ENCODE measurements around the gene PBX3. TPM values are rescaled to one million over a fixed set of nuclear protein-coding genes. Genes with fewer than 3 reads are reported as not detected.

The PBX3 gene
- total and polyA plus RNA-seq, 2 experiments from 2014 or later = 133 to 134 TPM

DNA sequence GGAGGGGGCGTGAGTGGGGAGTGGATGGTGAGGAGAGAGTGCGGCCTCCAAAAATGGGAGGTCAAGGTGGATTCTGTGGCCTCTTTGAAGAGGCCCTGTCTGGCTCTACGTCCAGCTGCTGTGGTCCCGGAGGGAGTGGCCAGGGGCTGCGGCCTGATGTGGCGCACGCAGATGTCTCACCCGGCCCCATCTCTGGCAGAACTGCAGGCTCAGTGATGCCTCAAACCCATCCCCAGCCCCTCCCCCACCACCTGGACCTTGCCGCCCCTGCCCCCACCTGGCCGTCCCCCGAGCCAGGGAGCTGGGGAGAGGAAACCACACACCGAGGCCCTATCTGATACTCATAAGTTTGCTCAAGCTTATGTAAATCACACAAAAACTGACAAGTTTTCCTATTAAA lies 267.6 kb downstream of the PBX3 start:
- Histone ChIP-seq H3K9me3 (ENCODE audit: low read depth) (no peaks in the 10 kb centered on the region), H3K27me3 (no peaks in the 10 kb centered on the region), H3K27ac (no peak overlapping the region), H3K4me1 (ENCODE audit: low read depth) (no peaks in the 10 kb centered on the region), H3K36me3 (no peaks in the 10 kb centered on the region), H3K4me3 (no peak overlapping the region)
- TF ChIP-seq, protein P1, sequence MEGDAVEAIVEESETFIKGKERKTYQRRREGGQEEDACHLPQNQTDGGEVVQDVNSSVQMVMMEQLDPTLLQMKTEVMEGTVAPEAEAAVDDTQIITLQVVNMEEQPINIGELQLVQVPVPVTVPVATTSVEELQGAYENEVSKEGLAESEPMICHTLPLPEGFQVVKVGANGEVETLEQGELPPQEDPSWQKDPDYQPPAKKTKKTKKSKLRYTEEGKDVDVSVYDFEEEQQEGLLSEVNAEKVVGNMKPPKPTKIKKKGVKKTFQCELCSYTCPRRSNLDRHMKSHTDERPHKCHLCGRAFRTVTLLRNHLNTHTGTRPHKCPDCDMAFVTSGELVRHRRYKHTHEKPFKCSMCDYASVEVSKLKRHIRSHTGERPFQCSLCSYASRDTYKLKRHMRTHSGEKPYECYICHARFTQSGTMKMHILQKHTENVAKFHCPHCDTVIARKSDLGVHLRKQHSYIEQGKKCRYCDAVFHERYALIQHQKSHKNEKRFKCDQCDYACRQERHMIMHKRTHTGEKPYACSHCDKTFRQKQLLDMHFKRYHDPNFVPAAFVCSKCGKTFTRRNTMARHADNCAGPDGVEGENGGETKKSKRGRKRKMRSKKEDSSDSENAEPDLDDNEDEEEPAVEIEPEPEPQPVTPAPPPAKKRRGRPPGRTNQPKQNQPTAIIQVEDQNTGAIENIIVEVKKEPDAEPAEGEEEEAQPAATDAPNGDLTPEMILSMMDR (IDR thresholded peaks at IDR 0.05; ENCODE audit: low read depth, low read length) = no peak
- no peak for DNase-seq (ENCODE audit: low read depth in 1 of 2, low spot score in 1 of 2)

DNA sequence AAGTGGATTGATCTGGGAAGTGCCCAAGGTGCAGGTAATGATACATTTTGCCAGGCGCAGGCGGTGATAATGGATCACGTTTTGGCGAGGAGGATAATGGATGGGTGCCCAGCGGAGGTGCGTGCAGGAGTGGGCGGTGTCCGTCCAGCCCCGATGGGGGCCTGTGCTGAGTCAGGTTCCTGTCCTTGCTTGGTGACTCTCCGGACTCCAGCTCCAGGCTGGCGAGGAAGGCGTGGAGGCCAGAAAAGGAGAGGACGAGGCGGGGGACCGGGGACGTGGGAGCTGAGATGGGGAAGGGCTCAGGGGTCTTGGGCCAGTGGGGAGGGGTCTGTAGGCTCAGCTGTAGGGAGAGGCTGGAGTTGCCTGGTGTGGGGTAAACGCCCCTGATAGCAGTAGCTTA lies 268.3 kb downstream of the PBX3 start:
- Histone ChIP-seq H3K4me3 (no peak overlapping the region), H3K27ac (no peak overlapping the region), H3K36me3 (no peaks in the 10 kb centered on the region), H3K27me3 (no peaks in the 10 kb centered on the region), H3K9me3 (ENCODE audit: low read depth) (no peaks in the 10 kb centered on the region), H3K4me1 (ENCODE audit: low read depth) (no peaks in the 10 kb centered on the region)
- TF ChIP-seq, protein P1 (IDR thresholded peaks at IDR 0.05; ENCODE audit: low read depth, low read length) = no peak
- DNase-seq (ENCODE audit: low read depth in 1 of 2, low spot score in 1 of 2) = no peak

DNA sequence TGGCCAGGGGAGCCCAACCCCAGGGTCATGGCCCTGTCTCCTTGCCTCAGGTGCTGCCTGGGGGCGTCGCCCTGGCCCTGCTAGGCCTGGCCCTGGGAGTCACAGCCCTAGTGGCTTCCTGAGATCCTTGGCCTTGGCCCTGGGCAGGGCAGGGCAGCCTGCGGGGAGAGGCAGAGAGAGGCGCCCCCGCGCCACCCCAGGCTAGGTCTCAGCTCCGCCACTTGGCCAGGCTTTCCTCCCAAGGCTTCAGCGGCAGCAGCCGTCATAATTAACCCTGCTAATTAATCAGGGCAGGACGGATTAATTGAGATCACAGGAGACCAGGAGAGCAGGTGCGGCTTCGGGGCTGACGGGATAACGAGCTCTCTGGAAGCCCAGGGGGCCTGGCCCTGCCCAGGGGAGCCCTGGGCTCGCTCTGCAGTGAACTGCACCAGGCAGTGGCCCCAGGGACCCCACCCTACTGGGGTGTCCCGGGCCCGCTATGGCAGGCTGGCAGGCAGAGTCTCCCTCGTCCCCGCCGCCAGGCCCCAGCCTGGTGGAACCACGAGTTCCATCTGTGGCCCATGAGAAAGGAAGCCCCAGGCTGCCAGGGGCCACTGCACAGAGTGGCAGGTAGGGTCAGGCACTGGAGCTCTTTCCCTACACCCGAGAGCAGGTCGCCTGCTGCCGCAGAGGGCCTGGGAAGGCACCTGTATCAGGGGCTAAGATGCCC lies 269.6 kb downstream of the PBX3 start:
- H3K4me3 ChIP-seq = no peak overlapping the region
- no peak overlapping the region for H3K27ac ChIP-seq
- H3K27me3 ChIP-seq = no peaks in the 10 kb centered on the region
- no peak for DNase-seq (ENCODE audit: low read depth in 1 of 2, low spot score in 1 of 2)
- no peaks in the 10 kb centered on the region for H3K36me3 ChIP-seq
- TF ChIP-seq, protein P1 (IDR thresholded peaks at IDR 0.05; ENCODE audit: low read depth, low read length) = no peak
- no peaks in the 10 kb centered on the region for H3K4me1 ChIP-seq (ENCODE audit: low read depth)
- H3K9me3 ChIP-seq (ENCODE audit: low read depth) = no peaks in the 10 kb centered on the region

Other genes with a start within 250 kb of the PBX3 start
- gene MAPKAP1, start 40.2 kb upstream of the PBX3 start, total RNA-seq = 85.6 and 103 TPM in 2 replicates
- gene MAPKAP1, start 40.2 kb upstream of the PBX3 start, polyA plus RNA-seq = 66.7 TPM in 2 replicates